Activated T-cell treated with anti-CD3 and anti-CD28 coated beads for 4 hours (primary cell): ENCODE data around the gene PSMD9.

Experiments used
- DNase-seq: peaks from one replicate; pipeline ENCODE4 v3.0.0-alpha.2; 2020

Gene PSMD9

DNA sequence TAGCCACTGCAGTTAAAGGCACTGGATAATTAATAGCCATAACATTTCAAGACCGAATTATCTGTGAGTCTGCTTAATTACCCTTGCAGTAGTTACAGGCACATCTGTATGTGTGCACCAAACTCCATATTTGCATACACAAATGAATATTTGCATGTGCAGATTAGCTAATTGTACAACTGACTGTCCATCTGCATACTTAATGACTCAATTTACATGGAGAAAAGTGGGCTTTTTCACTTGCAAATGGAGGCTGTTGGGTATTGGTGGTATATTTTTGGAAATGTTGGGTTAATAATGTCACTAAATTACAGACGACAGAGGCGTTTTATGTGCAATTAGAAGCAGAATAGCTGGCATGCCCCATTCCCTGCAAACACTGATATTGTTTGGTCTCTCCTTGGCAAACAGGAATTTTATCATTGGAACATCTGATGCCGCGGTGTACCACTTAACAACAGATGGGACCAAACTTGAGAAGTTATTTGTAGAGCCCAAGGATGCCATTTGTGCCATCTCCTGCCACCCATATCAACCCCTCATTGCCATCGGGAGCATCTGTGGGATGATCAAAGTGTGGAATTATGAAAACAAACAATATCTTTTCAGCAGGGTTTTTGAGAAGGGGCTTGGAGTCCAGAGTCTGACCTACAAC is 69.4 kb downstream of the PSMD9 start:
- no peak for DNase-seq

- DNase-seq, result no peak
These were observed 70.1 kb downstream of the PSMD9 start for GRCh38 chr12:121958541-121959240.

- no peak for DNase-seq
These were observed 72.0 kb downstream of the PSMD9 start for GRCh38 chr12:121960541-121960940.

DNA sequence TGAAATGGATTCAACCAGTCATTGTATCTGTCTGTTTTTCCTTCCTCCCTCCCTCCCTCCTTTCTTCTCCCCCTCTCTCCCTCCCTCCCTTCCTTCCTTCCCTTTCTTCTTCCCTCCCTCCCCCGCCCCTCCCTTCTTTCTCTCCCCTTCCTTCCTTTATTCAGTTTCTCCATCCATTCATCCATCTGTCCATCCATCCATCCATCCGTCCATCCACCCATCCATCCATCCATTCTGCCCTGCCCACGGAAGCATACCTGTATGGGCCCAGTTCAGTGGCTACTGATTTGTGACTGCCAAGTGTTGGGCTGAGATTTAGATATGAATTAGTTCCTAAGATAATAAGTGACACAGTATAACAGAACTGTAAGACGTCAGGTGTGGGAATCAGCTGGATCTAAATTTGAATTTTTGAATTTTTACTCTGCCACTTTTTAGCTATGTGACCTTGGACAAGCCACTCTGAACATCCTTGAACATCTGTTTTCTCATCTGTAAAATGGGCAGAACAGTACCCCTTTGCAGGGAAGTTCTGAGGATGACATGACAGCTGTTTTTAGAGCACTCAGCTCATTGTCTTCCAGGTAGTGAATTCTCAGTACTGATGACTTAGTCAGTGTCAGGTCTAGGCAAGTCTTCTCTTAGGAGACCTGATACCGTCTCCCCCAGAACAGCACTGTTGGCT is 72.7 kb downstream of the PSMD9 start:
- no peak for DNase-seq

GRCh38 chr12:121963341-121964018 is 74.9 kb downstream of the PSMD9 start:
- DNase-seq, result no peak

DNA sequence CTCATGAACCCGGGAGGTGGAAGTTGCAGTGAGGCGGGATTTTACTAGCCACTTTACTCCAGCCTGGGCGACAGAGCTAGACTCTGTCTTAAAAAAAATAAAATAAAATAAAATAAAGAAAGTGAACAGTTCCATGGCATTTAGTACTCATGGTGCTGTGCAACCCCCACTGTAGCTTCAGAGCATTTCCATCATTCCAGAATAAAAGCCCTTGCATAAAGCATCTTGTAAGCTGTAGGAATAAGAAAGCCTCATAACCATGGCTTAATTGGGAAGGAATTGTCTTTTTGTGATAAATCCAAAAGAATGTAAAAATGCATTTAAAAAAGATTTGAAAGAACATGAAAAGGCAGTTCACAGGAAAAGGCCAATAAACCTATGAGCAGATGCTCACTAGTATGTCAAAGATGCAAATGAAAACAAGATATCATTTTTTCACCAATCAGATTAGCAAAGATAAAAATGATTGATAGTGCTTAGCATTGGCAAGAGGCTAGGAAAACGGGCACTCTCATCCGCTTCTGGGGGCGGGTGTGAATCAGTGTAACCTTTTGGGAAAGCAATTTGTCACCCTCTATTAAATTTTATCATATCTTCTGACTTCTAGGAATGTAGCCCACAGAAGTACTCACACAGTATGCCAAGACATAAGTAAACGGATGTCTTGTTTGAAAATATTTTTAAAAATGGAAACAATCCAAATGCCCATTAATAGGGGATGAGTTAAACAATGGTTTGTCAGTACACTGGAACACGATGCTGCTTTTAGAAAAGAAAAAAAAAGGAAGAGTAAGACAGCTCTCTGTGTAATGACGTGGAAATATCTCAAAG is 76.4 kb downstream of the PSMD9 start:
- no peak for DNase-seq

GRCh38 chr12:121966959-121967358 is 78.4 kb downstream of the PSMD9 start:
- DNase-seq, result no peak
